ENCODE results near the gene MAB21L2.

Gene MAB21L2

GRCh38 chr4:150624055-150624454, 42.1 kb downstream of the MAB21L2 start:
- DNase-seq, result no peak

- DNase-seq, result no peak
Observed at GRCh38 chr4:150625033-150625432, 43.1 kb downstream of the MAB21L2 start.

- DNase-seq, result no peak
Observed at GRCh38 chr4:150628073-150628472, 46.1 kb downstream of the MAB21L2 start.

GRCh38 chr4:150632639-150633038, 50.7 kb downstream of the MAB21L2 start:
- DNase-seq, result no peak
